HG02623 (cell line): ENCODE results near the gene TCOF1.

Source experiments
- ATAC-seq: cut with Tn5 transposase; IDR thresholded peaks from one replicate; pipeline ENCODE4 v1.9.1; 2021; ENCODE audit warnings: moderate library complexity; ENCODE audit not compliant: unreplicated experiment

Gene TCOF1

DNA sequence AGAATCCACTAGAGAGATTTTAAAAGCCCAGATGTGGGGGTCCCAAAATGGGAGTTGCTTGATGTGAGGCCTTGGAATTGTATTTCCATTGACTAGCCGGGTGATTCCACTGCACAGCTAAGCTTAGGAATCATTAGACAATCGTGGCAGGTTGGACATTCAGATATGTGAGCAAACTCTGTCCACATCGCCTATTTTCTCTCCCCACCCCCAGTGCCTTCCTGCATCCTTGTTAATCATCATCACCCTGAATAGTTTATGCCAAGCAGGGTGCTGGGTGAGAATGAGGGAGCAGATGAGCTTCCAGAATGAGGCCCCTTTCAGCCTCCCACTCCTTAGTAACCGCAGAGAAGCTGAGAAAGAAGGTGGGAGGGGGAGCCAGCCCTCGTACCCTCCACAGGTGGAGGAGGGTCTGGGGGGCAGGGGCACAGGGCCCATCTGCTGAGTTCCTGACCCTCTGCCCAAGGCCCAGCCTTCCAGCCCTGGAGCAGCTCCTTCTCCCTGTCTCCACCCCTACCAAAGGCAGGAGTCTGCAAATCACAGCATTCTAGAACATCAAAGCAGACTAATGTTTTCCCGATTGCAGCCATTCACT, 7.7 kb upstream of the TCOF1 start:
- no peak for ATAC-seq

DNA sequence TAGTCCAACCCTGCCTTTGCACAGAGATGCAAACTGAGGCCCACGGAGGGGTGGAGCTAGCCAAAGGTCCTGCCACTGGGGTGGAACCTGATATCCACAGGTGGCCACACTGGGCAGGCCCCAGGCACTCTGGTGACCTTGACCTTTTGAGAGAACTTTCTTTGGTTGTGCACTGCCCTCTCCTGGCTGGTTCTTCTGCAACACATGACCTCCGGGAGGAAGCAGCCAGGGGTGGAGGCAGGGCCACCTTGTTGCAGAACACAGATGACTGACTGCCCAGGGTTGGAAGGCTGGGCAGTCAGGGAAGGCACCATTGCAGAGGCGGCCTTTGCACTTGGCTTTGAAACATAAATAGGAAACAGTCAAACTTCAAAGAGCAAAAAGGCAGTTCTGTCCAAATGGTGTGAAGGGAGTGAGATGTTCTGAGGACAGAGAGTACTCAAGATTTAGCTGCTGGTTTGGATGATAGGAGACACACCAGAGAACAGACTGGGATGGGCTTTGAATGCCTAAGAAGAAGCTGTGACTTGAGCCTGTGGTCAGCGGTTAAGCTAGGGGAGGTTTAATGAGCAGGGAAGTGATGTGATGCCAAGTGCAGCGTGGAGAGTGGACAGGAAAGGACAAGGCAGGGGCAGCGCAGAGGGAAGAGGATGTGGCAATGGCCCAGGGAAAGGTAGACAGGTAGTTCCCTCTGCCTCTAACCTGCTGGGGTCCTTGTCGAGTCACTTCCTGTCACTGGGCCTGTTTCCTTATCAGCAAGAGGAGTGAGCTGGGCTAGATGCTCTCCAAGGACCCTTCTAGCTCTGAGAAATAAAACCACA, 6.8 kb upstream of the TCOF1 start:
- peak; percentile 91 for ATAC-seq

DNA sequence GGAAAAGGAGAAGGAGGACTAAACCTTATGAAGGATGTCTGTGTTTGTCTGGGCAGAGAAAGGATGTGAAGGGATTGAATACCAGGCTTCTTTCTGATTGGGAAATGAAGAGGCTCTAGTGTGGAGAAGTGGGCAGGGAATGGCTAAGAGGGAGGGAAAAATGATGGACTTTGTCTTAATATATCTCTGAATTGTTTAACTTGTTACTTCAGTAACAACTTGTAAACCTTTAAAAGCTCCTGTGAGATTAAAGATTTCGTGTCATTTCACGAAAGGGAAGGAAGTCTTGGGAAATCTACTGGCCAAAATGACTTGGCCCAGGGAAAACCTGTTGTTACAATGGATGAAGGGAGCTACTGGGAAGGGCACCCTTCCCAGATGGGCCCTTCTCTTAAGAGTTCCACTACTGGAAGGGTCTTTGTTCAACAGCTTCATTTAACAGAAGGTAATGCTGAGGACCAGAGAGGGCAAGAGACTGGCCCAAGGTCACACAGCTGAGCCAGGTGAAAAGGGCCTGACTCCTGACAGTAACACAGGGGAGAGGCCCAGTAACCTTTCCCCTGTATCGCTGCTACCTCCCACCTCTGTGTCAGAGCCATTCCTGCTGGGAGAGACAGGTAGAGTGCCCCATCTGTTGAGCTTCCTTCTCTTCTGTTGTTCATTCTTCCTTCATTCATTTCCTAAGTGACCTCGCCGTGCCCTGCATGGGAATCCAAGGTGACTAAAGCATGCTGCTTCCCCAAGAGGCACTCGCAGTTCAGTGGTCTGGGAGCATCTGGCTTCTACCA, 5.1 kb upstream of the TCOF1 start:
- ATAC-seq = no peak

DNA sequence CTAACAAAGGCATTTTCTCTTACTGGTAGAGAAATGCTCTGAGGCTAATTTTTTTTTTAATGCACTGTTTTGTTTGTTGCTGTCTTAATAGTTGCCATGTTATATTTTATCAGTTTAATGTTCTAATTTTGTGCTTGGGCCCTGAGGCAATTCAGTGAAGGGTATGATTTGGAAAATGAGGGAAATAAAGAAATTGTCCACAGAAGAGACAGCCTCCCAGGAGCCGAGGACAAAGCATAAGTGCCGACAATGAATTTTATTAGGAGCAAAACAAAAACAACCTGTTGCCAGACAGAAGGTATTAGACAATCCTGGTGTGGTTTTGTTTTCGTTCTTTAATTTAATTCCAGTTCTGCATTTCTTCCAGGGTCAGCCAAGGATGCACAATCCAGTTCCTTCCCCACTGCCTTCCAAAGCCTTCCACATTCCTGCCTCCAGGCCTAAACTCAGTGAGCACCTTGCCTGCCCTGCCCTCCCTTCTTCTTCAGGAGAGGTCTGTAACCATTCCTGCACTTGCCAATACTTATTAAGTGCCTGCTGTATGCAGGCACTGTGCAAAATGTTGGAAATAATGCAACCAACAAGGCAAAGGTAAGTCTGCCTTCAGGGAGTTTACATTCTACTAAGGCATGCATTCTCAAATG, 4.3 kb upstream of the TCOF1 start:
- ATAC-seq = no peak

DNA sequence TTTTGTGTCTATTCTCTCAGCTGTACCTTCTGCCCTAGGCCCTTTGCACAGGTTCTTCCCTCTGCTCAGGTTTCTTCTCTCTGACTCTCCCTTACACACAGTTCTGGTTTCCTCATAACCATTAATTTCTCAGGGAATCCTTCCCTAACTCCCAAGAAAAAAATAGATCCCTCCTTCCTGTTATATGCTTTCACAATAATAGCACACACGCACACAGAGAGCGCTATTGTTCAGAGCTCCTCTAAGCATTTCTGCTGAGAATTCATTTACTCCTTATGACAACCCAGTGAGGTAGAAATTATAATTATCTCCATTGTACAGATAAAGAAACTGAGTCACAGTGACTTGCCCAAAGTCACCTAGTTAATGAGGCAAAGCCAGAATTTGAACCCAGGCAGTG, 1.7 kb upstream of the TCOF1 start:
- ATAC-seq = no peak

DNA sequence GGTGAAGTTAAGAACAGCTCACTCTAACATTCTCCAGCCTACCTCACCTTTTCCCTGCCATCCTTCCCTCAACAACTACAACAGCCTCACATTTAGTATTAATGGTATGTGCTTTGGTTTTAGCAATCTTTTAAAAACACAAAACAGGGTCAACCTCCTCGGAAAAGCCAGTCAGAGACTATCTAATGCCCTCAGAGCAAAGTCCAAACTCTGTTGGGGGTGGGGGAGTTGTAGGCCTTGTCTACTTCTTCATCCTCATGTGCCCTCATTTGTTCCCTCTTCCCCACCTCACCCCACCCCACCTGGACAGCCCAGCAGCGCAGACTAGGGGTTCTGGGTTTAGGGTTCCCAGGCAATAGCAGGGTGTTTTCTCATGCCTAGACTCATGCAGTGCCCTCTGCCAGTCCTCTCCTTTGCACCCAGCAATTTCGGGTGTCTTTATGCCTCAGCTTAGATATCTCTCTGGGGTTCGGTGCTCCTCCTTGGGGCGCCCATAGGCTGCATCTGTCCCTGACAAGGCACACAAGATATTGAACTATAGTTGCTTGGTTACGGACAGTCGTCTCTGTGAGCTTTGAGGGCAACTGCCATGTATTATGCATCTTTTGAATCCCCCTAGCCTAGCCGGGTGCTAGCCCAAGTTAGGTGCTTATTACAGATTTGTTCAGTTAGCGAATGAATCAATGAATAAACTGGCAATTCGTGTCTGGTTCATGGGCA, 762 bp upstream of the TCOF1 start:
- ATAC-seq = no peak

DNA sequence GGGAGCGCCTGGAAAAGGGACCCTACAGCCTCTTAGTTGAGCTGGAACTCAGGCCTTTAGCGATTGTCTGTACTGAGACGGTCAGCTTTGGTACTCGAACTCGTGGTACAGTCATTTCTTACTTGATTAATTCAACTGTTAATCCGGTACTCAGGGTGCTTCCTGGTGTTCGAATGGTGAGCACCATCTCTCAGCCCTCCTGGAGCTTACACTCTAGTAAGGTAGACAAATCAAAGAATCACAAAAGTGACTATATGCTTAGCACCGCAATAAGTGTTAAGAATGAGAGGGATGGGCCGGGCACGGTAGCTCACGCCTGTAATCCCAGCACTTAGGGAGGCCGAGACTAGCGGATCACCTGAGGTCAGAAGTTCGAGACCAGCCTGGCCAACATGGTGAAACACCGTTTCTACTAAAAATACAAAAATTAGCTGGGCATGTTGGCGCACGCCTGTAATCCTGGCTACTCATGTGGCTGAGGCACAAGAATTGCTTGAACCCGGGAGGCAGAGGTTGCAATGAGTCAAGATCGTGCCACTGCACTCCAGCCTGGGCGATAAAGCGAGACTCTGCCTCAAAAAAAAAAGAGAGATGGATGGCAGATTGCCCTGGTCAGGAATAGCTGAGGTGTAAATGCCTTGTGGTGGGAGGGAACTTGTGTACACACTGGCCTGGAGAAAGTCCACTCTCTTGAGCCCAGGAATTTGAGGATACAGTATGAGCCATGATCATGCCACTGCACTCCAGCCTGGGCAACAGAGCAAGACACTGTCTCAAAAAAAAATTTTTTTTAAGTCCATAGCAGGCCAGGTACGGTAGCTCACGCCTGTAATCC, 981 bp downstream of the TCOF1 start:
- ATAC-seq = no peak

DNA sequence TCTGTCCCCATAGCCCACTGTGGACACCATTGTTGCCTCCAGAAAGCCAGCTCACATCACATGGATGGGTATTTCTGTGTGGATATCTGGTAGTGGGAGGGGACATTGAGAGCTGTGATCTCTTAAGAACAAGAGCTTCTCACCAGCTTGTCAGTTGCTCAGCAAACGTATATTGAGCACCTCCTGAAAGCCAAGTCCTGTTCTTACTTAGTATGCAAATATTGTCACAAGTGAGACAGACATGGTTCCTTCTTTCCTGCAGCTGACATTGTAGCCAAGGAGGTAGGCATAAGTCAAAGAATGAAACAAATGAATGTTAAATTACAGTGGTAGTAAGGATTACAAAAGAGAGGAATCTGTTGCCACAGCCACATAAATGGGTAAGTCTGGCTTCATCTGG, 3.8 kb downstream of the TCOF1 start:
- ATAC-seq = no peak

DNA sequence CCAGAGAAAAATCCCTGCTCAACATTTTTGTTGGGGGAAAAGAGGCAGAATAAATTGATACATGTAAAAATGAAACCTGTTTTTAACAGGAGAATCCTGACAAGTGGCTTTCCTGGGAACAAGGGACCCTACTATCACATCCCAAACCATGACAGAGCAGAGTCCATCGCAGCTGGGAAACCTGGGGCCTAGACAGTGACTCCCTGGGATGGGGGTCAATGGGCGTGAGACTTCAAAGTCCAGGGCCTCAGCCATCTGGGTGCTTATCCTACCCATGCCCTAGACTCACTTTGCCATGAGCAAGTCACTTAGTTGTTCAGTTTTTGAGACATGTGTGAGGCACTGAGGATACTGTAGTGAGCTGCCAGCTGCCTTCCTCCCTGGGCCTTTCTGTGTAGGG, 5.7 kb downstream of the TCOF1 start:
- ATAC-seq = no peak

DNA sequence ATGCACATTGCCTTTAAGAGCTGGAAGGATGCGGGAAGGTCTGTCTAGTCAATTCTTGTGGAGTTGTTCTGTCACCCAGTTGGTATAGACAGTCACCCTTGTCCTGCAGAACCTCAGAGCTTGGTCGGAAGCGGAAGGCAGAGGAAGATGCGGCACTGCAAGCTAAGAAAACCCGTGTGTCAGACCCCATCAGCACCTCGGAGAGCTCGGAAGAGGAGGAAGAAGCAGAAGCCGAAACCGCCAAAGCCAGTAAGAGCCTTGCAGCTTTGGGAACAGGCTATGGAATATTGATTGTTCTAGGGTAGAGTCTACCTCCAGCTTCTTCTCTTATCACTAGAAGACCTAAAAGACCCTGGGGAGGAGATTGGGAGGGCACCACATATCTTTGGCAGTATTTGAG, 6.5 kb downstream of the TCOF1 start:
- no peak for ATAC-seq

DNA sequence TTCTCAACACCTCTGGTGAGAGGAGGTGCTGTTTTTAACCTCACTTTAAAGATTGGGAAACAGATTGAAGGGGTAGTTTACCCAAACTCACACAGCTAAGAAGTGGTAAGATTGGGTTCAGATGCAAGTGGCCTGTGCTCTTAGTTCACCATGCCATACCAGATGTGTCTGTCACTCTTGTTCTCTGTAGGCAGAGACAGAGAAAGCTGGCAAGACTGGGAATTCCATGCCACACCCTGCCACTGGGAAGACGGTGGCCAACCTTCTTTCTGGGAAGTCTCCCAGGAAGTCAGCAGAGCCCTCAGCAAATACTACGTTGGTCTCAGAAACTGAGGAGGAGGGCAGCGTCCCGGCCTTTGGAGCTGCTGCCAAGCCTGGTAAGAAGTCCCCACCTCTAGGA, 11.0 kb downstream of the TCOF1 start:
- no peak for ATAC-seq

DNA sequence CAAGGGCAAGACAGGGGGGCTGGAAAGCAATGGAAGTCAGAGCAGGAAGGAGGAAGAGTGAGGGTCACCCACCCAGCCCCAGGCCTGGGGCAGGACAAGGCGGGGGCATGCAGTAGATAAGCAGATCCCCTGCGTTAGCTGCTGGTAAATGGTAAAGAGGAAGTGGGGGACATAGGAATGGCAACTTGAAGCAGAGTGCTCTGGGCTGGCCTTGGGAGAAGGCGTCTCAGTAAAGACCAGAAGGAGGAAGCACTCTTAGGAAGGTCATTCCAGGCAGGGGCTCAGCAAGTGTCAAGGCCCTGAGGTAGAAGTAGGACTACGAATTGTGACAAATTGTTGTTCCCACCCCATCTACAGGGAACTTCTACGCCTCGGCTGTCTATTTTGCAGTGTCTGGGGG, 15.1 kb downstream of the TCOF1 start:
- ATAC-seq = no peak

DNA sequence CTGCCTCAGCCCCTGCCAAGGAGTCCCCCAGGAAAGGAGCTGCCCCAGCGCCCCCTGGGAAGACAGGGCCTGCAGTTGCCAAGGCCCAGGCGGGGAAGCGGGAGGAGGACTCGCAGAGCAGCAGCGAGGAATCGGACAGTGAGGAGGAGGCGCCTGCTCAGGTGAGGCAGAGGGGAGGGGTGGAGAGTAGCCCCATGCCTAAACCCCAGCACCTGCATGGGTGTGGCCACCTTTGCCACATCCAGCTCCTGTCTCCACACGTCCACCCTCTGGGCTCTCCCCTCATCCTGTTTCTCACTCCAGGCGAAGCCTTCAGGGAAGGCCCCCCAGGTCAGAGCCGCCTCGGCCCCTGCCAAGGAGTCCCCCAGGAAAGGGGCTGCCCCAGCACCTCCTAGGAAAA, 17.2 kb downstream of the TCOF1 start:
- no peak for ATAC-seq

DNA sequence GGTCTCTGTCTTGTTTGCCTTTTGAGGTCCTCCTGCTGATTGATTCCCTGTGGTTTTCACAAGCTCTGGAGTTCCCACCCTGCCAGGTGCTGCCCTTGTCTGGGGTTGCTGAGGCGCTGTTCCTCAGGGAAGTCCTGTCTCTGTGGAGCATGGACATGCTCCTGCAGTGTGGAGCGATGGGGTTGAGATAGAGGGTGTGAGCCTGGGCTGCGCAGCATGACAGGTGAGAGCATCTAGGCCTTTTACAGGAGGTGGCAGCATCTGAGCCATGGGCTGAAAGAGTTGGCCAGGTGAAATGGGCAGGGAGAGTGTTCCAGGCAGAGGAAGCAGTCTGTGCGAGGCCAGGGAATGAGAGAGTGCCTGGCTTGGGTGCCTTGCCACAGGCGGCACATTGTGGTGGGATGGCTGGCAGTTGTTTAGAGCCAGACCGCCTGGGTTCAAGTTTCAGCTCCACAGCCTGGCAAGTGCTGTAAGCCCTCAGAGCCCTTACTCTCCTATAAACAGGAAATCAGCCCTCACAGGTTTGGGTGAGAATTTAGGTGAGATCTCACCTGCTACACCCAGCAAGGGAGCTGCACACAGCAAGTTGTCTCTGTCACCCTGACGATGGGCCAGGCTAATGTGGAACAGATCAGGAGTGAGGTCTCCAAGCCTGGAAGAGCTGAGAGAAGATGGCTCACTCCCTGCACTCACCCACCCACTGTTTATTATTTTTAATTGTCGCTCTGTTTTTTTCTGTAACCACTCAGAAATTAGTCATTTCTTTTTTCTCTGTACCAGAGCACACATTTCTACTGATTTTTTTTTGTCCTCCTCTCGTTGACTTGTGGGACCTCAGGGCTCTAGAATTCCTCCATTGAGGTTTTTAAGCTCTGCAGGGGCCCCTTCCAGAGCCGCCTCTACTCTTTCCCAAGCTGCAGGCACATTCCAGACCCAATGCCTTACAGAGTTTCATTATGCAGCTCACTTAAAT, 19.6 kb downstream of the TCOF1 start:
- ATAC-seq = no peak

DNA sequence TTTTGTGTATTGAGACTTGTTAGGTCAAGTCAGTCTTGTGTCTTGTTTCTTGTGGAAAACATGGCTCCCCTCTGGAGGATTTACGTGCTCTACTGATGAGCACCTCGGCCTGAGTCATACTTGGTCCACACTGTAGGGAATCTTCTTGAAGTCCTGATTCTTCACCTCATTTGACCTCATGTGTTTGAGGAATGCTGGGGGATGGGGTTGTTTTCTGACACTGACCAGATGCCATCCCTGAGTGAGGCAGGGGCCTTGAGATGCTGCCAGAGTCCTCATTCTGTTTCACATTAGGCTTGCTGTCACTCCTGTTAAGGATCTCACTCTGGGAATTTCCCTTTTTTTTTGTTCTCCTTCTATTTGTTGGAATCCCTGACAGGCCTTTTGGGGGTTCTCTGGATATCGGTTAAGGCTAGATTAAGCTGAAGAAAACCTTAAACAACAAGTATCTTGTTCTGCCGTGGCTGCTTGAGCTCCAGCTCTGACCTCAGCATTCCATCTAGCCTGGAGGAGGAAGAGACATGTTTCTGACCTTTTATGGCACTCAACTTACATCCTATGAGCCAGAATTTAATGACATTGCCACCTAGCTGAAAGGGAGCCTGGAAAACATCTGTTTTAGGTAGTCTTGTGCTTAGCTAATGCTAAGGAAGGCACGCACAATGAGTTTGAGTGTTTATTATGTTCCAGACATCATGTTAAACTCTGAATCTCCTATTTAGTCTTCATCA, 20.6 kb downstream of the TCOF1 start:
- ATAC-seq = no peak

DNA sequence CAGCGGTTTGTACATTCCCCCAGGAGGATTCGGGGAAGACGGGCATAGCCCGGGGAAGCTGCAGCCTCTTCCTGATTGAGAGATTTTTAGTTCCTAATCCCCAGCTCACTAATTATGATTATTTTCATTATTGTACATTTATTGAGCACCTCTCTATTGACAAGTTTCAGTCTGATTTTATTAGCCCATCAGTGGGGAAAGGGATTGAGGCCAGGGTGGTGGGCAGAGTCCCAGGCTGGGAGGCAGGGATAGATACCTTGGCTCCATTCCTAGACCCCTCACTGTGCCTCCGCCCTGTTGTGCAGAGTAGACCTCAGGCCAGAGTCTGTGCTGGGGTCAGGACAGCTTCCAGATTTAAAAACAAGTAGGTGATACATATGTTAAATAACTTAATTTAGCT, 27.2 kb downstream of the TCOF1 start:
- ATAC-seq = no peak

DNA sequence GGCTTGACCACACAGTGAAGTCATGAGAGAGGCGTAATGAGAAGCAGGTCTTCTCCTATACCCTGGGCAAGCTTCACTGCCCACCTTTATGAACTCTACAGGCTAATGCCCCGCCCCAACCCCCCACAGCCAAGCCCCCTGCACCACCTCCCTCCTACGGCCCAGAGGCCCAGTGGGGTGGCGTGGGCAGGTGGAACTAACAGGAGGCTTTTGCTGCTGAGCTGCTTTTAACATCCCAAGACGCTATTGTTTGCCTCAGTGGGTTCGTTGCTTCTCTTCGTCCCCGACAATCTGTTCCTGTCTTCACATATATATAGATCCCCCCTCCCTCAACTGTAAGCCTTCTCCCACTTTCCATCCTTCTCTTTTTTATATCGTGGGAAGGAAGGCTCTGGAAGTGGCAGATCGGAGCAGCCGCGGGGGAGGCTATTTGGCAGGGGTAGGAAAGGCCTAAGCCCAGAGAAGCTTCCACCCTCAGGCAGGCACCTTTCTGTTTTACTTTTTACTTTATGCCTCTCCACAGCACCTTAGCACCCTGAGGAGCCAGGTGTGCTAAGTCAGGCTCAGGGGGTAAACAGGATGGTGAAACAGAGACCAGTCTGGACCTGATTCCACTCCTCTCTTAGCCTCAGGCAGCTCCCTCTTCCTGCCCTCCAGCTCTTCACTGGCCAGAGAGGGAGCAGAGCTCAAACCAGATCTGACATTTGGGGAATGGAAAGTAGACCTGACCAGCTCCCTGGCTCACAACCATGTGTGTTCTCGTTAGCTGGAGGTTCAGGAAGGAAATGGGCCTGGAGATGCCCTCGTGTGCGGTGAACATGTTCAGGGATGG, 28.7 kb downstream of the TCOF1 start:
- no peak for ATAC-seq
